ENCODE measurements around the gene SMTNL1.

SMTNL1 gene

GRCh38 chr11:57536947-57537619 is at the start of gene SMTNL1:
Gene SMTNL1 (plus strand): TSS chr11:57537595. CDS start chr11:57542643, 5,048 bp downstream.
- no peak for DNase-seq (ENCODE audit: low read depth)

DNA sequence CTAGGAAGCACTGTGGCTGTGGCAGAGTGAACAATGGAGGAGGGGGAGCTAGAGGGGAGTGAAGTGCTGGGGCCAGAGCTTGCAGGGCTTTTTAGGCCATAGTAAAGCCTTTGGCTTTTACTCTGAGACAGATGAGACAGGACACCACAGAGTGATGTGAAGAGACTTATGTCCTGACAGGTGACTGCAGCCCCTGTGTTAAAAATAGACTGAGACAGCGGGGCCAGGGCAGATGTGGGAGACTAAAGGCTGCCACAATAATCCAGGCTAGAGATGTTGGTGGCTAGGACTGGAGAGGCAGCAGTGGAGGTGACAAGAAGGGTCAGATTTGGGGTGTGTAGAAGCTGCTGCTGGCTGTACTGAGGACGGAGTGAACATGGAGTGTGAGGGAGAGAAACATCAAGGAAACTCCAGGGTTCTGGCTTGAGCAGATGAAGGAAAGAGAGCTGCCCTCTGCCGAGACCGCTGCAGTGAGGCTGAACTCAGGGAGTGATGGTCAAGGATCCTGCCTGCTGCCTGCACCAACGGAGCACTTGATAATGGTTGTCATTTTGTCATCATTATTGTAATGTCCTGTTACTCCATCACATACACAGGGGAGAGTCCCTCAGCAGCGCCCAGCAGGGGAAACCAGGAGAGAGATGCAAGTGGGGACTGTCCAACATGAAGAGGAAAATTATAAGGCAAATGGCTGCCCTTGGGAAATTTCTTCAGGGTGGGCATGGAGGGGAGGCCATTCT is 49.3 kb upstream of the SMTNL1 start:
- DNase-seq (ENCODE audit: low read depth) = no peak

DNA sequence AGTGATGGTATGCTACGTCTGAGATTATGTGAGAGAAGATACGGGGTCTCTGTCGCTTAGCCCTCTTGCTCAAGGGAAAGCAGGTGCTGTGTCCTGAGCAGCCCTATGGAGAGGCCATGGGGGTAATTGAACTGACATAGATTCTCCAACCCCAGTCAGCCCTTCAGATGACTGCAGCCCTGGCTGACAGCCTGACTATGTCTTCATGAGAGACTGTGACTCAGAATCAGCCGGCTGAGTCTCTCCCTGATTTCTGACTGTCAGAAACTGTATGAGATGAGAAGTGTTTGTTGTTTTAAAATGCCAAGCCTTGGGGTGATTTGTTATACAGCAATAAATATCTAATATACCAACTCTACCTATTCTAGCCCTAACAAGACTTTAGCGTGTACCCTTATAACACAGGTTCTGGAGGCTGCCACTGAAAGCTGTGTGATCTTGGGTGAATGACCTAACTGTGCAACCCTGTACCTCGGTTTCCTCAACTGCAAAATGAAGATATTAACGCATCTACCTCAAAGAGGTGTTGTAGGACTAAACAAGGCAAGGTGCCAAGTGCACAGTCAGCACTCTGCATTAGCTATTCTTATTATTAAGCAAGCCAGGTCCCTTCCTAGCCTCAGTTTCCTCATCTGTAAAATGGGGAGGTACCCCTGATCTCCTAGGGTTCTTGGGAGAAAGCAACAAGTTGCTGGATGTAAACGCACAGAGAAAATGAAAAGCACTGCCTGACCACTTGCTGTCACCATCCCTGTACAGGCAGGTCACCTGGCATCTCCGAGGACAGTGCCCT is 46.7 kb upstream of the SMTNL1 start:
- DNase-seq (ENCODE audit: low read depth) = no peak

DNA sequence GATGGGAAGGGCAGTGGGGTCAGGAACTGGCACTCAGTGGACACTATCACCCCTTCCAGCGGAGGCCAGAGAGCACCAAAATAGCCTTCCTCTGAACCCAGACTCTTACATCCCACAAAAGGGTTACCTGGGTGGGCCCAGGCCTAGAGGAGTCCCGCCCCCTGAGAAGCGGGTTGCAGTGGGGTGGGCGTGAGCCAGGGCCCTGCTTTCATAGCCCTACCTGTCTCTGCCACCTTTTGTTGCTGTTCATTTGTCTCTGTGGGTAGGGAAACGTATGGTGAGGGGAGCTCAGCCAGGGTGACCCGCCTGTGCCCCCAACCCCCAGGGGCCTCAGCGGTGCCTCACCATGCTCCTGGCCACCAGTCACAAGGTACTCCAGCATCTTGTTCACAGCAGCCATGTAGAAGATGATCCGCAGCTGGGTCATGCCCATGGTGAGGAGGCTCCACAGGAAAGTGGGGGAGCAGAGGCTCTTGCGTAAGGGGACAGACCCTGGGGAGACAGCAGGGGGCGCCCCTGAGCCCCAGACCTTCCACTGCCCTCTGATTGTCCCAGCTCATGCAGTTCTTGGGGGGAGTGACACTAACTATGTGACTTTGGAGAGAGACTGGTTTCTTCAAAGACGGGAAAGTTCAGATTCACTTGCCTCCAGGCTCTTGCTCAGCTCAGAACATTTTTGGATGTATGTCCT is 45.9 kb upstream of the SMTNL1 start:
- no peak for DNase-seq (ENCODE audit: low read depth)

DNA sequence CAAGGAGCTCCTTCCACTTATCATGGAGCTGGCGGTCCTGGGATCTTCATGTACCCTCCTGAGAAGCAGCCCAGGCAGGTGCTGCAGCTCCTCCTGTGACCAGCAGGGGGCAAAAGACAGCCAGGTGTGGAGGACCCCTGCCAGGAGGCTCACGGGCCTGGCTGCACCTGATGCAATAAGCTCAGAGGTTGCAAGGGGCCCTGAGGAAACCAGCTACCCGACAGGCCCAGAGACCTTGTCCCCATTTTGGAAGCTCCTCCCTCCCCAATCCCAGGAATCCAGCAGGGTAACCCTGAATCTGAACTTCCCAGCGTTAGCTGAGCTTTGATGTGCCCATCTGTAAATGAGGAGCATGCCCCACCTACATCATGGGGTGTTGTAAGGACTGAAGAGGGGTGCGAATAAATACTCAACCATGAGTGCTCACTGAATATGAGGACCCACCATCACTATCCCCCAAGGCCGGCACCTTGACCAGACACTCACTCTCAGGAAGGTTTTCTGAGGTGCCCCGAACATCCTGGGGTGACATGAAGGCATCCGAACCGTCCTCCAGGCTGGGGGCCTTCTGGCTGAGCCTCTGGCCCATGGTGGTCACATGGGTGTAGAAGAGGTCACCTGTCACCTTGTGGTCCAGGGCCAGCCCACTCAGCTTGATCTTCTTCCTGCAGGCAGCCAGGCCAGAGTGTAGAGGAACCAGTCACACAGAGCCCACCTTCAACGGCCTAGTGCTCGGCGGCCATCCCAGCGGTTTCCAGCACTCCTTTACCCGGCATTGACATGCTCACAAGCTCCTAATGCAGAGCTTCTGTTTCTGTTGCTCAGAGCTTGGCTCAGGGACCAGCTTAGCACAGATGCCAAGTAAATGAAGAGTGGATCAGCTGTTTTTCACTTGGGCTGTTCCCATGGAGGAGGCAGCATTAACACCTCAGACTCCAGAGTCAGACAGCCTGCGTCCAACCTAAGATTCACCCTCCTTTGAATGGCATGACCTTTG is 43.6 kb upstream of the SMTNL1 start:
- peak; percentile 41 for DNase-seq (ENCODE audit: low read depth)

GRCh38 chr11:57496109-57496820 is 41.1 kb upstream of the SMTNL1 start:
- no peak for DNase-seq (ENCODE audit: low read depth)

- no peak for DNase-seq (ENCODE audit: low read depth)
Measured at GRCh38 chr11:57497303-57498247, 39.8 kb upstream of the SMTNL1 start.

GRCh38 chr11:57498540-57498939 is 38.9 kb upstream of the SMTNL1 start:
- no peak for DNase-seq (ENCODE audit: low read depth)

DNA sequence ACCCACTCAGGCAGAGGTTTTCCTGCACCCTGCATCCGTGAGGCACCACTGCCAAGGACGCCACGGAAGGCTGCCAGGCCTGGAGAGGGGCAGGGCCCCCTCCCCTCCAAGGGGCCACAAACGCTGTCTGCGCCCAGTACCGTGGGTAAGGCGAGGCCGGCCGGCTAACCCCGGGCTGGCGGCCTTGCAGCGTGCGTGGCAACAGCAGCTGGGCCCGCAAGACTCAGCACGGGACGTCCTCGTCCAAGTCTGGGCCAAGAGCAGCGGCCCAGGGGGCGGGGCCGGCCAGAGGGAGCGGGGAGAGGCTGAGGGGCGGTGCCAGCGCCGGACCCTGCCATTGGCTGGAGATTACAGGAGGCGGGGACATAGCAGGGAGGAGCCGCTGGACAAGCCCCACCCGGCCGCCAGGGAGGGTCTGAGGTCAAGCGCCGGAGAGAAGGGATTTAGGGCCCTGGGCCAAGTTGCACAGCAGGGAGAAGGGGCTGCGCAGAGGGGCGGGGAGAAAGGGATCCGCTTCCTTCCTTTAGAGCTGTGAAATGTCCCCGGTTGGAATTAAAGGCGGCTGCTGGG is 37.9 kb upstream of the SMTNL1 start:
- DNase-seq (ENCODE audit: low read depth) = no peak

DNA sequence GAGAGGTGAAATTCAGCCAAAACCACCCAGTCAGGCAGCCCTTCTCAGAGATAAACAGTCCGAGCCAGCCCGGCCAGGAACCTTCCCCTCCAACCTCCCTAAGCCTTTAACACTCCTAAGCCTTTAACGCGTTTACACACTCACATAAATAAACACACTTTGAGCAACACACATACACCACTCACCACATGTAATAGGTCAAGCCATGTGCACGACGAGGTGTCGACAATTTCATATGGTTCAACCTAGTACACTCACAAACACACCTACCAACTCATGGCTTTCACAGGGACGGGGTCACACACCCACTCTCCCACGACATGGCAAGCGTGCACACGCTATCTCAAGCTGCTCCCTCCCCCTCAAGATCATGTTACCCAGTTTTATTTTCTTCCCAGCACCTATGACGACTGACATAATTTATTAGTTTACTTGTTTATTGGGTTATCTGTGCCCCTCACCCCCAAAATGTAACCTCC is 37.4 kb upstream of the SMTNL1 start:
- DNase-seq (ENCODE audit: low read depth) = no peak

GRCh38 chr11:57500515-57500914 is 36.9 kb upstream of the SMTNL1 start:
- no peak for DNase-seq (ENCODE audit: low read depth)

DNA sequence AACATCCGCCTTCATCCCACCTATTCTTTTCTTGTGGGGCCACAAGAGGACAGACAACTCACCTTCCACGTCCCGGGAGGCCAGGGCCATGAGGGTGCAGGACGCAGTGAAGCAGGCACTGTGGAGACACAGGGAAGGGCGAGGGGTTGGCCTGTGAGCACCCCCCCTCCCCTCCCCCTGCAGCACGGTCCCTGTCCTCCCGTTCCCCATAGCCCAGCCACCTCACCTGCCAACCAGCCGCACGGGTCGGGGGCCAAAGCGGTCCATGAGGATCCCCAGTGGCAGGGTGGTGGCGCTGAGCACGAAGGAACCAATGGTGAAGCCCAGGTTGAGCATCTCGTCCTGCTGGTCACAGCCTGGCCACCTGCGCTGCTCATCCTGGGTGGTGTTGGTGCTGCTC is 36.5 kb upstream of the SMTNL1 start:
- DNase-seq (ENCODE audit: low read depth) = no peak

GRCh38 chr11:57501953-57502352 is 35.4 kb upstream of the SMTNL1 start:
- DNase-seq (ENCODE audit: low read depth) = no peak

DNA sequence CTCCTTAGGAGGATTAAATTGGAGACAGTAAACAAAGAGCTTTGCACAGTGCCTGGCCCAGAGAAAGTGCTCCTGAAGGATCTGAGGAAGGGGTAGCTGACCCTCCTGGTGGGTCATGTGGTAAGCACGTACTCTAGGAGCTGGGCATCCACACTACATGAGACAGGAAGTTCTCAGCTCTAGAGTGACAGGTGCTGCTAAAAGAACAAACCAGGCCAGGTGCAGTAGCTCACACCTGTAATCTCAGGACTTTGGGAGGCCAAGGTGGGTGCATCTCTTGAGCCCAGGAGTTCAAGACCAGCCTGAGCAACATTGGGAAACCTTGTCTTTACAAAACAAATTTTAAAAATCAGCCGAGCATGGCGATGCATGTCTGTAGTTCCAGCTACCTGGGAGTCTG is 35.0 kb upstream of the SMTNL1 start:
- DNase-seq (ENCODE audit: low read depth) = no peak

DNA sequence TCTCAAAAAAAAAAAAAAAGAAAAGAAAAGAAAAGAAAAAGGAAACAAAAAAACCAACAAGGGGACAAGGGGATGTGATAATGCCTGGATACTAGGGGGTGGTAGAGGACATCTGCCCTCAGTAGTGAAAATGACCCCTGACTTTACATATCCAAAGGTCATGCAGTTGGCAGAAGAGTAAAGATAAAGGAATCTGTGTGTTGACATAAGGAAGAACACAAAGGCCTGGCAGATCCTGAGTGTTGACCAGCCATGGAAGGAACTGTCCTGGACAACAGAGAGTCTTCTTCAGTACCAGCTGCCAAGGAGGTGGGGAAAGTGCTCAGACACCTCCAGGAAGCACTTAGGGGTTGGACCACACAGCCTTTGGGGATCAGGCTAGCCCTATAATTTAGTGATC is 34.5 kb upstream of the SMTNL1 start:
- no peak for DNase-seq (ENCODE audit: low read depth)

DNA sequence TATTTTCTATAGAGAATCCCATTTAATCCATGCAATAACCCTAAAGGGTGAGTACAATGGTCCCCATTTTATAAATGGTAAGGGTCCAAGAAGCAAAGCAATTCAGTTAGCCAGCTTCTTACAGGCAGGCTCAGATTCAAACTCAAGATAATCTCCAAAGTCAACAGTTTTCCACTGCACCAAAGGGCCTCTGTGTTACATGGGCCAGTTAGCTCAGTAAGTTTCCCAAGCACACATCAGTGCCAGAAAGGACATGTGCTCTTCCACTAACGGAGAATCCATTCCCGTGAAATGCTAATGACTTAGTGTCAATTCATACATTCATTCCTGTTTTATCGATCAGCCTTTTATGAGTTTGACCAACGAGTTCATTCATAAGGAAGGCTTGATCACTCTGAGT is 32.9 kb upstream of the SMTNL1 start:
- no peak for DNase-seq (ENCODE audit: low read depth)

GRCh38 chr11:57506522-57506921 is 30.9 kb upstream of the SMTNL1 start:
- no peak for DNase-seq (ENCODE audit: low read depth)

DNA sequence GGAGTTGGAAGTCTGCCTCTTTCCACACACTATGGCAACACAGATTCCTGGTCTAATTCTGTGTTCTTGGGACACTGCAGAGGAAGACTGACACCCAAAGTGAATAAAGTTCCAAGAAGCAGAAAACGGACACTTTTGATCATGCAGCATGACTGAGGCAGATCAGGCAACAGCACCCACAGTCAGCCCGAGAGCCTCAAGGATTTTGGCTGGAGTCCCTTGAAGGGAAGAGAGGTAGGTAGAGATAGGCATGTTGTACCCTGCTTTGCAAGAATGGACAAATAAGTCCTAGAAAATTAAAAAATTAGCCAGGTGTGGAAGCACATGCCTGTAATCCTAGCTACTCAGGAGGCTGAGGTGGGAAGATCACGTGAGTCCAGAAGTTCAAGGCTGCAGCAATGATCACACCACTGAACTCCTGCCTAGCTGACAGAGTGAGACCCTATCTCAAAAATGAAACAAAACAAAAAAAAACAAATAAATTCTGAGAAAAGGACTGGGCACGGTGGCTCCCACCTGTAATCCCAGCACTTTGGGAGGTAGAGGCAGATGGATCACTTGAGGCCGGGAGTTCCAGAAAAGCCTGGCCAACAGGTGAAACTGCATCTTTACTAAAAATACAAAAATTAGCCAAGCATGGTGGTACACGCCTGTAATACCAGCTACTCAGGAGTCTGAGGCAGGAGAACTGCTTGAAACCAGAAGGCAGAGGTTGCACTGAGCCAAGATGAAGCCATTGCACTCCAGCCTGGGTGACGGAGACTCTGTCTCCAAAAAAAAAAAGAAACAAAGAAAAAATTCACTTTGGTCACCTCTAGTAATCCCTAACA is 28.8 kb upstream of the SMTNL1 start:
- no peak for DNase-seq (ENCODE audit: low read depth)

Measured in T-helper 22 cell (primary cell).